M059J (cell line): ENCODE results near the gene SDF2L1. TPM values are rescaled to one million over a fixed set of nuclear protein-coding genes. Genes with fewer than 3 reads are reported as not detected.
"Not testable (repeated sequence)": the region's sequence is repeated elsewhere in the genome, so short reads cannot be mapped to it uniquely, and the experiment has no call there.

Experiments
- DNase-seq: peaks from one replicate; pipeline ENCODE4 v3.0.0-alpha.2; 2012; ENCODE audit warnings: low read depth
- total RNA-seq: library from RNA; depleted of rRNA; stranded (reverse); fragments of >200 nt; shearing (Covaris generic); gene quantifications from 2 replicates; pipeline ENCODE4 v1.2.3, GENCODE V29; 2014; rRNA removed

SDF2L1 gene
- total RNA-seq, 1 experiment from 2014 or later = 45.0 TPM

DNA sequence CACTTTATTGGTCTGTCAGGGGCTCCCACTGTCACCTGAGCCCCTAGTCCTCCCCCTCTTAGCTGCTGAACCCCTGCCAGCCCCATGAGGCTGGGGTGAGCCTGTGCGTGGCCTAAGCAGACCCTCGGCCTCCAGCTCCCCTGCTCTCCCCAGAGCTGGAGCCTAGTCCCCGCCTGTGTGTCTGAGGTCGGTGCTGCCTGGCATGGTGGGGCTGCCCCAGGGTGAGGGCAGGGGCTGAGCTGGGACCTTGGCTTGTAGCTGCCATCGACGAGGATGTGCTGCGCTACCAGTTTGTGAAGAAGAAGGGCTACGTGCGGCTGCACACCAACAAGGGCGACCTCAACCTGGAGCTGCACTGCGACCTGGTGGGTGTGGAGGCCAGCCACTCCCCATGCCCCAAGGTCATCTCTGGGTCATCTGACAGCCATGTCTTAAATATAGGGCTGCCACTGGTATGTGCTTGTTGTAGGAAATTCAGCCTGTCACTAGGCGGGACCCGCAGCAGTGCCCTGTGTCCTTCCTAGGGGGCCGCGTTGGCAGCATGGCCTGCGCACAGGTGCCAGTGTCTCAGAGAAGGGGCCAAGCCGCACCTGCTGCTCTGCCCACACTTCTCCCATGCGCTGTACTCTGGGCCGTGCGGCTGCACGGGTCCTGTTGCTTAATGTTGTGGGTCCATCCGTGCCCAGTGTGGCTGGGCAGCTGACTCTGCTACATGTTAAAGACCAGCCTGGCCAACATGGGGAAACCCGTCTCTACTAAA lies 44.7 kb downstream of the SDF2L1 start:
- no peak for DNase-seq

DNA sequence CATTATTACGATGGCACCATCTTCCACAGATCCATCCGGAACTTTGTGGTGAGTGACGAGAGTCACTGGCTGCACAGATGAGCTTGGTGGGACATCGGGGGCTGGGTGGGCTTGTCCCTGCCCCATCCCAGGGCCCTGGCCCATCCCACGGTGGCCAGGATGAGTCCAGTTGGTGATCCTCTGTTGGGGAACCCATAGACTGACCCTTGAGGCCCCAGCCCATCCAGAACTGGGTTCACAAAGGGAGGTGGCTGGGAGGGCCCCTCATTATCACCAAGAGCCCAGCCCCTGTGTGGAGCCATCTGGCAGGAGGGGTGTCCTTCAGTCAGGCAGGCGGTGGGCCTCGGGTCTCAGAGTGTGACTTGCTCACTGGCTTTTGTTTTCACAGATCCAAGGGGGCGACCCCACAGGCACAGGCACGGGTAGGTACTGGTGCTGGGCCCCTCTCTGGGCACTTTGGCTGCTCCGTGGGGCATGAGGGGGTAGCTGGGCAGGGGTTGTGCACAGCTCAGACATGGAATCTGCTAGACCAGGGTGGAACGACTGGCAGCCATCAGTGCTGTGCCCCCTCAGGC lies 45.7 kb downstream of the SDF2L1 start:
- no peak for DNase-seq

DNA sequence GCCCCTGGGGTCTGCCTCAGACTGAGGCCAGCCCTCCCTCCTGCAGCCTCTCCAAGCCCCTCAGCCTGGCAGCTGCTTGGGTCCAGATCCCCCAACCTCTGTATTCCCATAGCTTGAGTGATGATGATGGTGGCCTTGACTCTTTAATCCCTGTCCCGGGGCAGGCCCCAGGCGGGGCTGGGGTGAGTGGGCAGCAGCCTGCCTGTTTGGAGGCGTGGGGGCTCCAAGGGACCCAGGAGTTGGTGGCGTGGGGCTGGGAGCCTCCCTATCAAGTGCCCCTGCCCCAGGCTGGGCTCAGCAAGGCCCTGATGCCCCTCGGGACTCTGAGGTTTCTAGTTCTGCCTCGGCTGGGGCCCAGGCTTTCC lies 46.2 kb downstream of the SDF2L1 start:
- no peak for DNase-seq

DNA sequence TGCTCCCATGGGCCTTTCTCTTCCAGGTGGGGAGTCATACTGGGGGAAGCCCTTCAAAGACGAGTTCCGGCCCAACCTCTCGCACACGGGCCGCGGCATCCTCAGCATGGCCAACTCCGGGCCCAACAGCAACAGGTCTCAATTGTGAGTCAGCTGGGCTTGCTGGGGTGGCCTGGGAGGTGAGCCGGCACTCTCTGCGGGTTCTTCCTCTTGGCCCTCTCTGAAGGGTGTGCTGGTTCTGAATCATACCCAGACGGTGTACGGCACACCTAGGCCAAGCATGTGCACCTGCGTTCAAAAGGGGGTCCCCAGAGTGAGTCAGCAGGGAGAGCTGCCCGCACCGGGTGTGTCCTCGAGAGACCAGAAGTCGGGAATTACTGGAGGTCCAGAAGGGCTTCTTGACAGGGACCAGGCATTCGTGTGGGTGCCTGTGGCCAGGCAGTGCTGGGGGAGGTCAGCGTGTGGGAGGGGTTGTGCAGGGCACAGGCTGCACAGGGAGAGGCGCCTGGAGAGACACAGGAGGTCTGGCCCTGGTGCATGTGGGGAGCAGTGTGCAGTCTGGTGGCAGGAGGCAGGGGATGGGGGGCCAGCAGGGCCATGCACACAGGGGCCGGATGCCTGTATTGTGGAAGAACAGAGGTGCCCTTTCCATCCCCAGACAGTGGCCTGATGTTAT lies 46.7 kb downstream of the SDF2L1 start:
- no peak for DNase-seq

DNA sequence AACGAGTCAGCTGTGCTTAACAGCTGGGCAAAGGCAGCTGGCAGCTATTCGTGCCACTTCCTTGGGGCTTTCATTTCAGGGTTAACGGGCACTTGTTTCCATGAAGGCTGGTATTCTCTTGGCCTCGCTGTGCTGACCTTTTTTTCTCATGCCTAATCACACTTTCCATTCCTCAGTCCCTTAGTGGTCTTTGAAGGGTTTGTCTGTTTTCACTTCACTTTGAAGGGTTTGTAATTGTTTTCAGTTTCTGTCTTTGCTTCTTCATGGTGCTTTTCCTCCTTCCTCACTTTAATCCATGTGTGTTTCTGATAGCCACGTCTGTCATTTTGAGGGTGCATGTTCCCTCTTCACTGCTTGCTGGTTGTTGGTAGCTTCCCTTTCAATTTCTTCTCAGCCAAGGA lies 48.3 kb downstream of the SDF2L1 start:
- DNase-seq = no peak

DNA sequence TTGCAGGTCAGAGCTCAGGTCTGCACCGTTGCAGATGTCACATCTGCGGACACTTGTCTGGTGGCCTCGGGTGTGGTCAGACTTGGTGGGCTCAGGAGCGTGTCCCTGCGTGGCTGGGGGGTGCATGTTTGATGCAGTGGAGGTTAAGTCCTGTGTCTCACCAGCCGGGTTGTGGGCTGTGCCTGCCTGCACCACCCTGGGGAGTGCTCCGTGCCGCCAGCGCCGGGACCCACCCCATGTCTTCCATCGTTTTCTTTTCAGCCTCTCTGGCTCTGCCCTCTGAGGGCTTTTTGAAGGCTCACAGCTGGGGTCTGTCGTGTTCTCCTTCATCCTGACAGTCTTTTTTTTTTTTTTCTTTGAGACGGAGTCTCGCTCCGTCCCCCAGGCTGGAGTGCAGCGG lies 49.7 kb downstream of the SDF2L1 start:
- DNase-seq = no peak

DNA sequence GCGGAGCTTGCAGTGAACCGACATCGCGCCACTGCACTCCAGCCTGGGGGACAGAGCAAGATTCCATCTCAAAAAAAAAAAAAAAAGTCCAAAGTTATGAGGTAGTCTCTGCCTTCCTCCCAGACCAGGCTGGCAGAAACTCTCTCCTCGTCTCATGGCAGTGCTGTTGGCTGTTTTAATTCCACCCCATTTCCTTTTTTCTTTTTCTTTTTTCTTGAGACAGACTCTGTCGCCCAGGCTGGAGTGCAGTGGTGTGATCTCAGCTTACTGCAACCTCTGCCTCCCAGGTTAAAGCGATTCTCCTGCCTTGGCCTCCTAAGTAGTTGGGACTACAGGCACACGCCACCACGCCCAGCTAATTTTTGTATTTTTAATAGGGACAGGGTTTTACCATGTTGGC lies 50.8 kb downstream of the SDF2L1 start:
- not testable (repeated sequence) for DNase-seq

DNA sequence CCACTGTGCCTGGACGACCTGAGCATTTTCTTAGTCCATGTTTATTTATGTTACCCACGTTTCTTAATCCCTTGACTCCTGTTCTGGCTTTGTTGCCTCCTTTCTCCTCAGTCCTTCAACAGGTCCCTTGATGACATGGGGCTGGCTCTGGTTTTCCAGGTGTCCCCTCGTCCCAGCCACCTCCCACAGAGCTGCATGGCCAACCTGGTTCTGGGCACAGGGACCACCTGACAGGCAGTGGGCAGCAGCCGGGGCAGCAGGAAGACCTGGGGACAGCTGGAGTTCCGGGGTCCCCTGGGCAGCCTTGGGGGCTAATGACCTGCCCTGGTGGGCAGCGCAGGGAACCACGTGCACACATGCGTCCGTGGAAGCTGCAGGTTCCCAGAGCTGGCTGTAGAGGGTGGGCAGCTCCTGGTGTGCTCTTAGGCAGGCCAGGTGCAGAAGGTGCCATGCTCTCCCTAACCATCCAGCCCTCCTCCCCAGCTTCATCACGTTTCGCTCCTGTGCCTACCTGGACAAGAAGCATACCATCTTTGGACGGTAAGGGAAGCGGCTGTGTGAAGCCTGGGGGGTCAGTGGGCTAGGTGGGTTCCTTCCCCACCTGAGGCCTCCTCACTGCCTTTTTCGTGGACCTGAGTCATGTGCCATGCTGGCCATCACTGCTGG lies 51.4 kb downstream of the SDF2L1 start:
- DNase-seq = no peak

Other genes starting within 250 kb of the SDF2L1 start
- 0.42 and 0.69 TPM in 2 replicates for gene HIC2, start 224.9 kb upstream of the SDF2L1 start, total RNA-seq
- gene TMEM191C, start 174.9 kb upstream of the SDF2L1 start, total RNA-seq = not detected in 2 replicates
- gene RIMBP3C, start 90.8 kb upstream of the SDF2L1 start, total RNA-seq = 0.17 and 1.2 TPM in 2 replicates
- 86.0 and 94.3 TPM in 2 replicates for gene UBE2L3, start 74.6 kb upstream of the SDF2L1 start, total RNA-seq
- 28.4 and 57.4 TPM in 2 replicates for gene YDJC, start 12.3 kb upstream of the SDF2L1 start, total RNA-seq
- gene CCDC116, start 9.5 kb upstream of the SDF2L1 start, total RNA-seq = 0.05 TPM in 2 replicates
- gene PPIL2, start 23.7 kb downstream of the SDF2L1 start, total RNA-seq = 18.9 and 26.0 TPM in 2 replicates
- gene YPEL1, start 93.5 kb downstream of the SDF2L1 start, total RNA-seq = 1.2 and 2.4 TPM in 2 replicates
- 30.5 and 49.9 TPM in 2 replicates for gene MAPK1, start 225.3 kb downstream of the SDF2L1 start, total RNA-seq